ENCODE data around the gene SKAP1. TPM values are rescaled to one million over a fixed set of nuclear protein-coding genes. Genes with fewer than 3 reads are reported as not detected.
"Not testable (repeated sequence)": the region's sequence is repeated elsewhere in the genome, so short reads cannot be mapped to it uniquely, and the experiment has no call there.

Gene SKAP1
- total RNA-seq, 4 donors from 2014 or later: 0.93 to 1.9 (median 1.1) TPM; not detected in 1

- DNase-seq (ENCODE audit: low spot score) (no peak), ATAC-seq (ENCODE audit: low FRiP score) (no peak)
- TF ChIP-seq CTCF (IDR thresholded peaks at IDR 0.05): no peak
Observed at GRCh38 chr17:48373130-48373830, 56.7 kb downstream of the SKAP1 start.

- not testable (repeated sequence) for DNase-seq (ENCODE audit: low spot score); ATAC-seq (ENCODE audit: low FRiP score)
Observed at GRCh38 chr17:48368967-48369366, 61.0 kb downstream of the SKAP1 start.

GRCh38 chr17:48368352-48368908 lies 61.6 kb downstream of the SKAP1 start:
- TF ChIP-seq CTCF (IDR thresholded peaks at IDR 0.05): no peak
- ATAC-seq (ENCODE audit: low FRiP score) (no peak), DNase-seq (ENCODE audit: low spot score) (no peak)

GRCh38 chr17:48363161-48363560 lies 66.9 kb downstream of the SKAP1 start:
- no peak for TF ChIP-seq CTCF (IDR thresholded peaks at IDR 0.05)
- DNase-seq (ENCODE audit: low spot score) (no peak), ATAC-seq (ENCODE audit: low FRiP score) (no peak)

GRCh38 chr17:48360861-48361633 lies 69.0 kb downstream of the SKAP1 start:
- DNase-seq (ENCODE audit: low spot score); ATAC-seq (ENCODE audit: low FRiP score): not testable (repeated sequence)

GRCh38 chr17:48357779-48358602 lies 72.0 kb downstream of the SKAP1 start:
- TF ChIP-seq CTCF (IDR thresholded peaks at IDR 0.05): no peak
- DNase-seq (ENCODE audit: low spot score) (no peak), ATAC-seq (ENCODE audit: low FRiP score) (no peak)

GRCh38 chr17:48356866-48357265 lies 73.1 kb downstream of the SKAP1 start:
- no peak for TF ChIP-seq CTCF (IDR thresholded peaks at IDR 0.05)
- no peak for DNase-seq (ENCODE audit: low spot score)
- no peak for ATAC-seq (ENCODE audit: low FRiP score)

Measured in omental fat pad (tissue), 4 donors.